ENCODE results near the gene TBCK.

Gene TBCK

DNA sequence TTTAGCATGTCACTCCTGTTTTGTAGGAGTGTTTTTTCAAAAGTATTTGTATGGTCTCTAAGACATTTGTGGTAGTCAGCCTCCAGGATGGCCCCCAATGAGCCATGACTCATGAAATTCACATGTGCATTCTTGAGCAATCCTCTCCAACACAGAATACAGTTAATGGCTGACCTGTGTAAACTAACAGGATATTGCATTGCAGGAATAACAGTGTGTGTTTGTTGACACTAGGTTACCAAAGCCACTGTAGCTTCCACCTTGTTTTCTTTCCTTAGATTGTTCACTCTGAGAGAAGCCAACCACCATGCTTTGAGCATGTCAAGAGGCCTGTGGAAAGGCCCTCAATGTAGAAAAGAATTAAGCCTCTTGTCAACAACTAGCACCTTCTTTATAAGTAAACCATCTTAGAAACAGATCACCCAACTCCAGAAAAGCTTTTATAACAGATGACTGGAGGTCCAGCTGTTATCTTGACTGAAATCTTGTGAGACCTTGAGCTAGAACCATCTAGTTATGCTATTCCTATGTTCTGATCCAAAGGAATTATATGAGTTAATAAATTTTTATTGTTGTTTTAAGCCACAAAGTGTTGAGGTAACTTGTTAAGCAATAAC lies 28.5 kb downstream of the TBCK start:
- Histone ChIP-seq H3K4me1 (ENCODE audit: insufficient read depth, low read length) (0 out of 2 replicates have a peak, but pooled peaks cover 4% of the 10 kb centered on the region), H3K9ac (ENCODE audit: low read depth, low read length) (no peak overlapping the region), H3K36me3 (ENCODE audit: insufficient read depth, low read length) (no peaks in the 10 kb centered on the region), H3K9me3 (ENCODE audit: control insufficient read depth, insufficient read depth, low read length) (no peaks in the 10 kb centered on the region)

GRCh38 chr4:106286611-106287010 lies 29.4 kb downstream of the TBCK start:
- H3K9ac ChIP-seq (ENCODE audit: low read depth, low read length), result no peak overlapping the region
- H3K9me3 ChIP-seq (ENCODE audit: control insufficient read depth, insufficient read depth, low read length), result no peaks in the 10 kb centered on the region
- 0 out of 2 replicates have a peak, but pooled peaks cover 4% of the 10 kb centered on the region for H3K4me1 ChIP-seq (ENCODE audit: insufficient read depth, low read length)
- no peaks in the 10 kb centered on the region for H3K36me3 ChIP-seq (ENCODE audit: insufficient read depth, low read length)

DNA sequence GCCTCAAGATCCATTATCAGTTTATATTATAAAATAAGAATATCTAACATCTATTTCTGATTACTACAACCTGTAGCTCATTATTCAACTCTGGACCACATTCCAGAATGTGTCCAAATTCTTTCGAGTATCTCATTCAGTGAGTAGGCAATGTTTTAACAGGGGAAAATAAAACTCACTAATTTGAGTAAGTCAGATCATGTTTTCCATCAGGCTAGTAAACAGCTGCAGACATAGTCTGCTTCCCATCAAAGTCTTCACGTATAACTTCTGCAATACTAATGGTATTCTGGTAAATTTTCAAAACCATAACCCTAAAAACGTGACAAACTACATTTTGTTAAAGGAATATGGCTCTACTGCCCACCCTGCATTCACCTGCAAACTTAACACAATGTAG lies 31.8 kb downstream of the TBCK start:
- Histone ChIP-seq H3K36me3 (ENCODE audit: insufficient read depth, low read length) (no peaks in the 10 kb centered on the region), H3K4me1 (ENCODE audit: insufficient read depth, low read length) (0 out of 2 replicates have a peak, but pooled peaks cover 4% of the 10 kb centered on the region), H3K9ac (ENCODE audit: low read depth, low read length) (no peak overlapping the region), H3K9me3 (ENCODE audit: control insufficient read depth, insufficient read depth, low read length) (no peaks in the 10 kb centered on the region)

- Histone ChIP-seq H3K4me1 (ENCODE audit: insufficient read depth, low read length) (no peaks in the 10 kb centered on the region), H3K9me3 (ENCODE audit: control insufficient read depth, insufficient read depth, low read length) (no peaks in the 10 kb centered on the region), H3K36me3 (ENCODE audit: insufficient read depth, low read length) (no peaks in the 10 kb centered on the region), H3K9ac (ENCODE audit: low read depth, low read length) (no peak overlapping the region)
Observed at GRCh38 chr4:106277140-106277675, 38.8 kb downstream of the TBCK start.

DNA sequence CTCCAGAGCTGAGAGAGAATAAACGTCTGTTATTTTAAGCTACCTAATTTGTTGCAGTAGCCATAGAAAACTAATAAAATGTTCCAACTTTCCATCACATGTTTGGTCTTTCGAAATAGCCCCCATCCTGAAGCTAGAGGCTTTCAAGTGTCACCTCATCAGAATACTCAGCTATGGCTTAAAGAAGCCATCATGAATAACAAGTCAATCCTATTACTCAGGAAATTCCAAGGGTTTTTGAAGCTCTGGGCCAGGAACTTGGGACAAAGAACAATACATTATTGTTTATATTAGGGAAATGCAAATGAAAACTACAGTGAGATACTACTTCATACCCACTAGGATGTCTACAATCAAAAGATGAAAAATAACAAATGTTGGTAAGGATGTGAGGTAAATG lies 42.2 kb downstream of the TBCK start:
- no peaks in the 10 kb centered on the region for H3K36me3 ChIP-seq (ENCODE audit: insufficient read depth, low read length)
- no peaks in the 10 kb centered on the region for H3K9me3 ChIP-seq (ENCODE audit: control insufficient read depth, insufficient read depth, low read length)
- H3K4me1 ChIP-seq (ENCODE audit: insufficient read depth, low read length), result no peaks in the 10 kb centered on the region
- H3K9ac ChIP-seq (ENCODE audit: low read depth, low read length), result no peak overlapping the region

GRCh38 chr4:106270736-106271135 lies 45.3 kb downstream of the TBCK start:
- Histone ChIP-seq H3K9ac (ENCODE audit: low read depth, low read length) (no peak overlapping the region), H3K4me1 (ENCODE audit: insufficient read depth, low read length) (no peaks in the 10 kb centered on the region)

DNA sequence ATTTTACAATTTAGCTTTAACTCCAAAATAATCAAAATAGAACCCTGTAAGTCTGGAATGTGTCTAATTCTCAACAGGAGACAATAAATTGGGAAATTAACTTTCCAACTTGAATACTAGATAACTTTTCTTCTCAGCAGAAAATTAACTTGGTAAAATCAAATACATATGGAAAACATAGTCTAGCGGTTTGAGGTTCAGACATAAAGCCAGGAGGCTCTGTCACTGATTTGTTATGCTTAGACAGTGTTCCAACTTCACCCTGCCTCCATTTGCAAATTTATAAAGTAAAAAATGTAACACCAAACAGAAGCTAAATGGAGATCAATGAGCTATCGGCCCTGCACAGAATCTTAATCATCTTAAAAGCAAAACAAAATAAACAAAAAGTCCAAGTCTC lies 46.3 kb downstream of the TBCK start:
- Histone ChIP-seq H3K9ac (ENCODE audit: low read depth, low read length) (no peak overlapping the region), H3K4me1 (ENCODE audit: insufficient read depth, low read length) (no peaks in the 10 kb centered on the region), H3K36me3 (ENCODE audit: insufficient read depth, low read length) (no peaks in the 10 kb centered on the region), H3K9me3 (ENCODE audit: control insufficient read depth, insufficient read depth, low read length) (no peaks in the 10 kb centered on the region)

More at GRCh38 chr4:106270736-106271135, 45.3 kb downstream of the TBCK start:
- no peaks in the 10 kb centered on the region for H3K9me3 ChIP-seq (ENCODE audit: control insufficient read depth, insufficient read depth, low read length)
- no peaks in the 10 kb centered on the region for H3K36me3 ChIP-seq (ENCODE audit: insufficient read depth, low read length)

GRCh38 chr4:106268786-106269185 lies 47.2 kb downstream of the TBCK start:
- Histone ChIP-seq H3K9me3 (ENCODE audit: control insufficient read depth, insufficient read depth, low read length) (no peaks in the 10 kb centered on the region), H3K9ac (ENCODE audit: low read depth, low read length) (no peak overlapping the region), H3K36me3 (ENCODE audit: insufficient read depth, low read length) (no peaks in the 10 kb centered on the region), H3K4me1 (ENCODE audit: insufficient read depth, low read length) (no peaks in the 10 kb centered on the region)

GRCh38 chr4:106266201-106266600 lies 49.8 kb downstream of the TBCK start:
- no peaks in the 10 kb centered on the region for H3K4me1 ChIP-seq (ENCODE audit: insufficient read depth, low read length)
- H3K9me3 ChIP-seq (ENCODE audit: control insufficient read depth, insufficient read depth, low read length), result no peaks in the 10 kb centered on the region

DNA sequence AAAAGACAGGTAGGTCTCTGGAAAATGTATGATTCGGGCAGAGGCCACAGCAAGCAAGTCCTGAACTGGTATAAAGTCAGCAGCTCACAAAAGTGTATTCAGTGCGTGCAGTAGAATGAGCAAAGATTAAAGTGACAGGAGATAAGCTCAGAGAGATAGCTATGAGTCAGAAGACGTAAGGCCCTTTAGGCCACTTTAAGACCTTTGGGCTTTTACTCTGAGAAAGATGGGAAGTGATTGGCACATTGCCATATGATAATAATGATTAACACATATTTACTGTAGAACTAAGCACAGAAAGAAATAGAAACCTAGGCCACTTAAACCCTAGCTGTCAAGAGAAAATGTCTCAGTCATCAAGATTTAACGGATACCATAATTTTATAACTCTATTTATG lies 51.7 kb downstream of the TBCK start:
- Histone ChIP-seq H3K36me3 (ENCODE audit: insufficient read depth, low read length) (no peaks in the 10 kb centered on the region), H3K9ac (ENCODE audit: low read depth, low read length) (no peak overlapping the region), H3K9me3 (ENCODE audit: control insufficient read depth, insufficient read depth, low read length) (no peaks in the 10 kb centered on the region), H3K4me1 (ENCODE audit: insufficient read depth, low read length) (no peaks in the 10 kb centered on the region)

More at GRCh38 chr4:106266201-106266600, 49.8 kb downstream of the TBCK start:
- Histone ChIP-seq H3K36me3 (ENCODE audit: insufficient read depth, low read length) (no peaks in the 10 kb centered on the region), H3K9ac (ENCODE audit: low read depth, low read length) (no peak overlapping the region)

DNA sequence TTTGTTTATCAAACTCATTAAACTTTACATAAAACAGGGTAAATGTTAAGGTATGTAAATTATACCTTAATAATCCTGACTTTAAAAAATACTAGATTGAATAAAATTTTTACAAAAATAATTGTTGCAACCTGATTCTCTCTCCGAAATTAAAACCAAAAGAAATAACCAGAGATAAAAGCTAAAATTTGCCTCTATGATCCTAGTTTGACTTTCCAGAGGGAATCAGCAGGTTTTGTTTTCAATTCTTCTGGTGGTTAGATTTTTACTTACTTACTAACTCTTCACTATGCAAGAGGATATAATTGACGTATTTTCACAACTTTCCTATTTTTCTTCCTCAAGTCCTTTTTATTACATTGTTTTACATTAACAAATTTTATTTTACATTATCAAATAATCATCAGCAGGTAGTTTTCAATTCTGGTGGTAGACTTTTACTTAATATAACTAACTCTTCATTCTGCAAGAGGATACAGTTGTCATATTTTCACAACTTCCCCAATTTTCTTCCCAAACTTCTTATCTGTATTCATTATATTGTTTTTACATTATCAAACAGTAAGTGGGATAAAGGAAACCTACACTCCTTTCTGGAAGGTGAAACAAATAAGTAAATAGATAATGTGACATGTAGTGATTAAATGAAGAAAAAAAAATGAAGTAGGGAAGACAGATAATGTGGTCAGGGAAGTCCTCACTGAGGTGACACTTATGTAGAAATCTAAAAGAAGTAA lies 52.2 kb downstream of the TBCK start:
- no peaks in the 10 kb centered on the region; the same call in 1 of the 2 replicates for H3K4me1 ChIP-seq (ENCODE audit: insufficient read depth, low read length)
- H3K9me3 ChIP-seq (ENCODE audit: control insufficient read depth, insufficient read depth, low read length), result no peaks in the 10 kb centered on the region
- H3K9ac ChIP-seq (ENCODE audit: low read depth, low read length), result no peak overlapping the region
- H3K36me3 ChIP-seq (ENCODE audit: insufficient read depth, low read length), result no peaks in the 10 kb centered on the region

DNA sequence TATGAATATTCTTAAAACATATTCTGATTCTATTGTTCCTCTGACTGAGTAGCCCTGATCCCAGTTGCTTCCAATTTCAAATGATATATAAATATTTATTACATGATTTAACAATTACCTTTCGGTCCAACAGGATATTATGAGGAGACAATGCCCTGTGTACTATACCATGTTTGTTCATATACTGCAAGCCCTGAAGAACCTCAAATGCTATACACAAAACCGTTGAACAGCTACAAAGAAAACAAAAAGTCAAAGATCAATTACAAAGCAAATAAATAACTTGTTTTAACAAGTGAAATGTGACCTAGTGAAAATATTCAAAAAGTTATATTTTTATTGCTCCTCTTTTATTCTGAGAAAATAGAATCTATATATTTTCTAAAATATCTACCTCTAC lies 54.0 kb downstream of the TBCK start:
- Histone ChIP-seq H3K9ac (ENCODE audit: low read depth, low read length) (no peak overlapping the region), H3K36me3 (ENCODE audit: insufficient read depth, low read length) (no peaks in the 10 kb centered on the region), H3K4me1 (ENCODE audit: insufficient read depth, low read length) (no peaks in the 10 kb centered on the region; the same call in 1 of the 2 replicates), H3K9me3 (ENCODE audit: control insufficient read depth, insufficient read depth, low read length) (no peaks in the 10 kb centered on the region)

GRCh38 chr4:106258145-106259045 lies 57.6 kb downstream of the TBCK start:
- Histone ChIP-seq H3K36me3 (ENCODE audit: insufficient read depth, low read length) (no peaks in the 10 kb centered on the region), H3K9me3 (ENCODE audit: control insufficient read depth, insufficient read depth, low read length) (no peaks in the 10 kb centered on the region), H3K9ac (ENCODE audit: low read depth, low read length) (no peak overlapping the region), H3K4me1 (ENCODE audit: insufficient read depth, low read length) (no peaks in the 10 kb centered on the region; the same call in 1 of the 2 replicates)

DNA sequence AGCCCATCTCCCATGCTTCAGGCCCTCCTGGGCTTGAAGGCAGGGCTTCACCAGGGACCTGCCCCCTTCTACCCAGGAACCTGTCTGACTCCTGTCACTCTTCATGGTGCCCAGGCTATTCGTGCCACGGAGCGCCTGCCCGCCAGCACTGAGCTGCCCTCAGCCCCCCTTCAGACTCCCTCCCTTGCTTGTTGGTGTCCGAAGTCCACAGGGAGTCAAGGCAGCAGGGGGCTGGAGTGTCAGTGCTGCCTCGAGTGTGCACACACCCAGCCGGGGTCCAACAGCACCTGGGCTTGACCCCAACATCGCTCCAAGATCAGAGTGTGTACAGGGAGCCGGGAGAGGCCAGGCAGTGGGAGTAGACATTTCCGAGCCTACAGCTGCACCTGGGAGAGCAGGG lies 59.8 kb downstream of the TBCK start:
- H3K9me3 ChIP-seq (ENCODE audit: control insufficient read depth, insufficient read depth, low read length), result no peaks in the 10 kb centered on the region
- no peak overlapping the region for H3K9ac ChIP-seq (ENCODE audit: low read depth, low read length)
- H3K36me3 ChIP-seq (ENCODE audit: insufficient read depth, low read length), result no peaks in the 10 kb centered on the region
- no peaks in the 10 kb centered on the region; the same call in 1 of the 2 replicates for H3K4me1 ChIP-seq (ENCODE audit: insufficient read depth, low read length)
